AG04450 (cell line): Measurements from ENCODE around the gene OR1J2. TPM values are rescaled to one million over a fixed set of nuclear protein-coding genes. Genes with fewer than 3 reads are reported as not detected.
"Not testable (repeated sequence)": the region's sequence is repeated elsewhere in the genome, so short reads cannot be mapped to it uniquely, and the experiment has no call there.

Source experiments
- CTCF ChIA-PET: fragments of 300-600, 350-600 bp; formaldehyde crosslinking; extraction: SDS; loops from one replicate; lab custom pipeline; 2022; ENCODE audit warnings: antibody characterized with exemption, inconsistent platforms; lab: Charles Lee
- POLR2A ChIA-PET: fragments of 350-600 bp; formaldehyde crosslinking; extraction: SDS; loops from one replicate; lab custom pipeline; 2021; ENCODE audit warnings: antibody characterized with exemption, inconsistent platforms; lab: Yijun Ruan, JAX
- DNase-seq: peaks from one replicate; pipeline ENCODE4 v3.0.0-alpha.2; 2011; ENCODE audit warnings: low read depth, low spot score
- H3K27ac ChIP-seq: one replicate; pipeline ENCODE4 v1.5.1; 2012; ENCODE audit warnings: low read depth, low read length, control low read depth
- H3K27me3 ChIP-seq: one replicate; pipeline ENCODE4 v1.6.0; 2012; ENCODE audit warnings: low read length; ENCODE audit not compliant: control insufficient read depth, insufficient read depth
- H3K4me3 ChIP-seq: 2 replicates; pipeline ENCODE4 v1.5.1; 2011; ENCODE audit warnings: mild to moderate bottlenecking, low read depth, low read length, control low read depth
- H3K9me3 ChIP-seq: 2 replicates; pipeline ENCODE4 v1.5.1; 2012; ENCODE audit warnings: low read length; ENCODE audit not compliant: control insufficient read depth, insufficient read depth
- polyA plus RNA-seq: library from polyadenylated mRNA; depleted of rRNA; stranded (reverse); fragments of >200 nt; gene quantifications from 2 replicates; pipeline ENCODE4 v1.2.3, GENCODE V29; 2011
- TF ChIP-seq, protein P1 (sequence below): IDR thresholded peaks from 2 replicates; pipeline ENCODE4 v1.5.1; 2011; ENCODE audit warnings: low read depth, low read length, control low read depth, inconsistent platforms

The OR1J2 gene
- polyA plus RNA-seq, 1 experiment = not detected

DNA sequence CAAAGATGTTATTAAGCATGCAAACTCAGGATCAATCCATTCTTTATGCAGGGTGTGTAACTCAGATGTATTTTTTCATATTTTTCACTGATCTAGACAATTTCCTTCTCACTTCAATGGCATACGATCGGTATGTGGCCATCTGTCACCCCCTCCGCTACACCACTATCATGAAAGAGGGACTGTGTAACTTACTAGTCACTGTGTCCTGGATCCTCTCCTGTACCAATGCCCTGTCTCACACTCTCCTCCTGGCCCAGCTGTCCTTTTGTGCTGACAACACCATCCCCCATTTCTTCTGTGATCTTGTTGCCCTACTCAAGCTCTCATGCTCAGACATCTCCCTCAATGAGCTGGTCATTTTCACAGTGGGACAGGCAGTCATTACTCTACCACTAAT lies 8.8 kb downstream of the OR1J2 start:
- DNase-seq = no peak
- H3K27ac ChIP-seq = no peak overlapping the region
- H3K4me3 ChIP-seq = no peak overlapping the region
- ChIA-PET CTCF (no interaction called here), POLR2A (no interaction called here)
- H3K9me3 ChIP-seq = no peaks in the 10 kb centered on the region
- H3K27me3 ChIP-seq = no peaks in the 10 kb centered on the region
- TF ChIP-seq, protein P1, sequence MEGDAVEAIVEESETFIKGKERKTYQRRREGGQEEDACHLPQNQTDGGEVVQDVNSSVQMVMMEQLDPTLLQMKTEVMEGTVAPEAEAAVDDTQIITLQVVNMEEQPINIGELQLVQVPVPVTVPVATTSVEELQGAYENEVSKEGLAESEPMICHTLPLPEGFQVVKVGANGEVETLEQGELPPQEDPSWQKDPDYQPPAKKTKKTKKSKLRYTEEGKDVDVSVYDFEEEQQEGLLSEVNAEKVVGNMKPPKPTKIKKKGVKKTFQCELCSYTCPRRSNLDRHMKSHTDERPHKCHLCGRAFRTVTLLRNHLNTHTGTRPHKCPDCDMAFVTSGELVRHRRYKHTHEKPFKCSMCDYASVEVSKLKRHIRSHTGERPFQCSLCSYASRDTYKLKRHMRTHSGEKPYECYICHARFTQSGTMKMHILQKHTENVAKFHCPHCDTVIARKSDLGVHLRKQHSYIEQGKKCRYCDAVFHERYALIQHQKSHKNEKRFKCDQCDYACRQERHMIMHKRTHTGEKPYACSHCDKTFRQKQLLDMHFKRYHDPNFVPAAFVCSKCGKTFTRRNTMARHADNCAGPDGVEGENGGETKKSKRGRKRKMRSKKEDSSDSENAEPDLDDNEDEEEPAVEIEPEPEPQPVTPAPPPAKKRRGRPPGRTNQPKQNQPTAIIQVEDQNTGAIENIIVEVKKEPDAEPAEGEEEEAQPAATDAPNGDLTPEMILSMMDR = no peak

DNA sequence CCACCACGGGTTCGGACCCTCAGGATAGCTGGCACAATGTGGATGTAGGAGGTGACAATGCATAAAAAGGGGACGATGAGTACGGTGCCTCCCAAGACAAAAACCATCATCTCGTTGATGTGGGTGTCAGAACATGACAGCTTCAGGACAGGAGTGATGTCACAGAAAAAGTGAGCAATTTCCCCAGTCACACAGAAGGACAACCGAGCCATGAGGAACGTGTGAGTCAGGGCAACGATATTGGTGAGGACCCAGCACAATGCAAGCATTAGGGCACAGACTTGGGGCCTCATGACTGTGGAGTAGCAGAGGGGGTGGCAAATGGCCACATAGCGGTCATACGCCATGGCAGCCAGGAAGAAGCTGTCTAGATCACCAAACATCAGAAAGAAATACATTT lies 16.0 kb downstream of the OR1J2 start:
- ChIA-PET POLR2A (no interaction called here), CTCF (no interaction called here)
- DNase-seq = no peak
- Histone ChIP-seq H3K9me3 (no peaks in the 10 kb centered on the region), H3K4me3 (no peak overlapping the region), H3K27ac (no peak overlapping the region), H3K27me3 (no peaks in the 10 kb centered on the region)
- TF ChIP-seq, protein P1 = no peak

DNA sequence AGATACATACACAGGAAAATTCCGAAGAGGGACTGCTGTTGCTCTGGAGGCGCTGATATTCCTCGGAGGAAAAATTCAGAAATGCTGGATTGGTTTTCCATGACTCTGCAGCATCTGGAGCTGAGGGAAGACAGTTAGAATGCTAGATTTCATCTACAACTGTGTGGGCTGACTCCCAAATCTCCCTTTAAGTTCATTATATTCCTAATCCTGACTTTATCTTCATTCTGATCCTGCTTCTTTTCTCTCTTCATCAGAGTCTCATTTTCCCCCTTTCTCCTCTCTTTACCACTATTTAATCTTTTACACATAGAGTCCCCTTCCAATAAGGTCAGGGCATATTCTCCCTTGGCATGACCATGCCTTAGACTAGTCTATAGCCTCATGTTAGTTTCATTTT lies 16.6 kb downstream of the OR1J2 start, which contains the start of gene OR1N1:
OR1N1 (minus strand) TSS at position 101 of the 400 bp plus-strand sequence; CDS start at position 101, 0 bp downstream.
- TF ChIP-seq, protein P1 = no peak
- Histone ChIP-seq H3K27ac (no peak within 1 kb of the TSS), H3K4me3 (no peak within 1 kb of the TSS), H3K27me3 (no peaks in the 10 kb centered on the region), H3K9me3 (no peaks in the 10 kb centered on the region)
- no peak for DNase-seq
- ChIA-PET POLR2A (no interaction called here), CTCF (no interaction called here)

DNA sequence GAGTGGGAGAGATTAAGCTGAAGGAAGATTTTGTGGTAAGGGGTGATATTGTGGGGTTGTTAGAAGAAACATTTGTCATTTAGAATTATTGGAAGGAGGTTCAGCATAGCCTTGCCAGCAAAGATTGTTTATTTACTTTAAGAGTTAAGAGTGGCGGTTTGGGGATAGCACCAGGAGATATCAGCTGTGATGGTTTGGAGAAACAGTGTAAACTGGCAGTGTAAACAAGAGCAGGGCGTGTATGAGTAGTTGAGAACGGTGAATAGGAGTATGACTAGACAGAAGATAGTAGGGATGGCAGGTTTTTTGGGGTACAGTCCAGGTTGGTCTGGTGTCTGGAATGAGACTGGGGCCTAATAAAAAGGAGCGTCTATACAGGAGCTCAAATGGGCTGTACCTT lies 20.6 kb downstream of the OR1J2 start:
- H3K9me3 ChIP-seq, H3K27ac ChIP-seq, DNase-seq, H3K27me3 ChIP-seq, H3K4me3 ChIP-seq, CTCF ChIA-PET, POLR2A ChIA-PET: not testable (repeated sequence)

DNA sequence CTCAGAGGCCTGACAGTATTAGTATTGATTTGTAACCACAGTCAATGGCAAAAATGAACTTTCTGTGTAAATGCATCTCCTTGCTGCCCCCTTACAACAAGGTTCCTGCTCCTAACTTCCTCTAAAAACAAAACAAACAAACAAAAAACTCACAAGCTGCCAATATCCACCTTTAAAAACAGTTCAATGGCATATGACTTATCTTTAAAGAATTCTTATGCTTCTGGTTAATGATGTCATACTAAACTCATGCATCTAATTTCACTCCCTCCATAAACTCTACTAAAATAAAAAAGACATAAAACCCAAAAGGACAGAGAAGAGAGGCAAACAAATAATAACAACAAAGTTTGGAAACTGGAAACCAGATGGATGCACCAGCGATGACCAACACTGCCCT lies 25.5 kb downstream of the OR1J2 start:
- ChIA-PET POLR2A (no interaction called here), CTCF (interaction anchor here (0.6 kb wide), 1 partner anchor 37 kb away, joined by 3 read pairs; no protein-coding TSS in a partner anchor)
- no peak for DNase-seq
- no peaks in the 10 kb centered on the region for H3K9me3 ChIP-seq
- no peaks in the 10 kb centered on the region for H3K27me3 ChIP-seq
- H3K4me3 ChIP-seq = no peak overlapping the region
- TF ChIP-seq, protein P1 = no peak
- H3K27ac ChIP-seq = no peak overlapping the region

DNA sequence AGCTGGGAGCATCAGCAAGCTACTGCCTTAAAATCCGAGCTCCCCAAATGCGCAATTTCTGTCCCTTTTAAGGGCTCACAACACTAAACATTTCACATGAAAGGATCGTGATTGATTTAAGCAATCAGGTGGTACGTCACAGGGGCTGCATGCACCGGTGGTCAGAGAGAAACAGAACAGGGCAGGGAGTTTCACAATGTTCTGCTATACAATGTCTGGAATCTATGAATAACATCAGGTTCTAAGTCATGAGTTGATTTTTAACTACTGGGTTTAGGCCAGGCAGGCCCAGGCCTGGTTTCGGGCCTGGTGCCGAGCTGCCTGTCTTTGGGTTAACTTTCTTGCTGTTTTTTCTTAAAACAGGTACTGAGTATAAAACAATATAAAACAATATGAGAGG lies 26.5 kb downstream of the OR1J2 start:
- CTCF ChIA-PET, H3K27me3 ChIP-seq, H3K4me3 ChIP-seq, H3K27ac ChIP-seq, DNase-seq, POLR2A ChIA-PET, H3K9me3 ChIP-seq: not testable (repeated sequence)
